ENCODE data around the gene SLC2A3.

GRCh38 chr12:7884689-7885088 lies 51.3 kb downstream of the SLC2A3 start:
- TF ChIP-seq CTCF (IDR thresholded peaks at IDR 0.05), result no peak
- no peak for TF ChIP-seq POLR2A (IDR thresholded peaks at IDR 0.05)
